Activated CD4-positive, alpha-beta T cell treated with anti-CD3 and anti-CD28 coated beads, Interleukin-2, Interleukin-6, amounts not matched to agents 100 ng/mL and 50 ng/mL, durations not matched to agents 16 hours and 8 hours (primary cell): ENCODE measurements around the gene GHSR.

Source experiments
- DNase-seq: peaks from one replicate; pipeline ENCODE4 v3.0.0-alpha.2; 2020

The GHSR gene

GRCh38 chr3:172415323-172415722, 32.9 kb downstream of the GHSR start:
- no peak for DNase-seq

- DNase-seq = no peak
These were observed 36.7 kb downstream of the GHSR start for GRCh38 chr3:172411478-172411947.

- DNase-seq = no peak
These were observed 37.4 kb downstream of the GHSR start for GRCh38 chr3:172410702-172411477.

DNA sequence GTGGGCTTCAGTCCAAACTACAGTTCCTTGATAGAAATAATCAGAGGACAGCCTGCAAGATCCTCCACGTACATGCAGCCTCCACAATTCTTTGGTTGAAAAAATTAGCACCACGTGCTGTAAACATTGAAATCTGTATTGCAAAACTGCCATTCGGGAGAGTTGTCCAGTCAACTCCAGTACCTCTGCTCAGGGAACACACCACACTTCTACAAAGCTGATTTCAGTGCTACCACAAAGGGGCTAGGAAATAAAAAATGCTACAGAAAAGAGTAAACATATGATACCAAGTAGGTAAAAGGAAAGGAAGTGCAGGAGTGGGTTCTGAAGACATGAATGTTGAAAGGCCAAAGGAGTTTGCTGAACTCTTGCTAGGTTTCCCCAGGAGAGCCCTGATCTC, 40.4 kb downstream of the GHSR start:
- no peak for DNase-seq

GRCh38 chr3:172405914-172406313, 42.3 kb downstream of the GHSR start:
- no peak for DNase-seq

GRCh38 chr3:172404237-172404962, 43.9 kb downstream of the GHSR start:
- DNase-seq = no peak

DNA sequence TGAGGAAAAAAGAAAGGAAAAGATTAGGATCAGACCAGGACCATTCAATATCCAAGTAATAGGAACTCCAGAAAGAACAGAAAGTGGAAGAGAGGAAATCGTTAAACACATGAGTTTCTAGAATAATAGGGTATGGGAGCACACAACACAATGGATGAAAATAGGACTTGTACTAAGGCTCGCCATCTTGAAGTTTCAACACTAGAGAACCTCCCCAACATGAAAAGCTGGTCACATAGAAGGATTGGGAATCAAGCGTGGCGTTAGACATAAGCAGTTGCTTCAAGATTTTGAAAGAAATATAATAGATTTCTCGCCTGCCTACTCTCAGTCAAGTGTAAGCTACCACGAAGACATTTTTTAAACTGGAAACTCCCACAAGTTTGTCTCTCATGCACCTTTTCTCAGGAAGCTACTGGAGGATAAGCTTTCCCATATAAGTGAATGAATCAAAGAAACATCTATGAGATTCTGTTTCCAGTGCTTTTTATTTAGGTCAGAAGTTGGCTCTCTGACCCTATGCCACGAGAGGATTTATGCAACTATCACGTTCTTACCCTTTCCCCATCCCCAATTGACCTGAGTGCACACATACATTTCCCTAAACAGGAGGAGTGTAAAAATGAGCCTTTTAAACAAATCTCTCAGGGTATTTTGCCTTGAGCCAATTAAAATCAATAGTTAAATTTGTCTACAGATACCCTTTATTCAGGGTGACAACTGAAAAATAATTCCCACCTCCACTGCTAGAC, 45.2 kb downstream of the GHSR start:
- DNase-seq = no peak

- DNase-seq = no peak
These were observed 46.2 kb downstream of the GHSR start for GRCh38 chr3:172402090-172402489.

GRCh38 chr3:172398484-172398883, 49.8 kb downstream of the GHSR start:
- DNase-seq = no peak

GRCh38 chr3:172397716-172398405, 50.4 kb downstream of the GHSR start:
- no peak for DNase-seq

- no peak for DNase-seq
These were observed 51.9 kb downstream of the GHSR start for GRCh38 chr3:172396400-172396799.

DNA sequence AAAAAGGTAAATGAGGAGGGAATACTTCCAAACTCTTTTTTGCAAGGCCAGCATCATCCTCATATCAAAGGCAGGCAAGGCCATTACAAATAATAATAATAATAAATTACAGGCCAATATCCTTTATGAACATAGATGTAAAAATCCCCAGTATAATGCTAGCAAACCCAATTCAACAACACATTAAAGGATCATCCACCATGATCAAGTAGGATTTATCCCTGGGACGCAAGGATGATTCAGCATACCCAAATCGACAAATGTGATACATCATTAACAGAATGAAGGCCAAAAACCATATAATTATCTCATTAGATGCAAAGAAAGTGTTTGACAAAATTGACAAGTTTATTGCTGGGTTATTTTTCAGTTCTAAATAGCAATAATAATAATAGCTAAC, 53.6 kb downstream of the GHSR start:
- no peak for DNase-seq
